Measurements from ENCODE around the gene OTOA. TPM values are rescaled to one million over a fixed set of nuclear protein-coding genes. Genes with fewer than 3 reads are reported as not detected.

The OTOA gene
- total and polyA plus RNA-seq, 2 donors (not counting 3 experiments of a cell fraction or from before 2014, with no cell fraction given) = 0.22 TPM; not detected in 1

DNA sequence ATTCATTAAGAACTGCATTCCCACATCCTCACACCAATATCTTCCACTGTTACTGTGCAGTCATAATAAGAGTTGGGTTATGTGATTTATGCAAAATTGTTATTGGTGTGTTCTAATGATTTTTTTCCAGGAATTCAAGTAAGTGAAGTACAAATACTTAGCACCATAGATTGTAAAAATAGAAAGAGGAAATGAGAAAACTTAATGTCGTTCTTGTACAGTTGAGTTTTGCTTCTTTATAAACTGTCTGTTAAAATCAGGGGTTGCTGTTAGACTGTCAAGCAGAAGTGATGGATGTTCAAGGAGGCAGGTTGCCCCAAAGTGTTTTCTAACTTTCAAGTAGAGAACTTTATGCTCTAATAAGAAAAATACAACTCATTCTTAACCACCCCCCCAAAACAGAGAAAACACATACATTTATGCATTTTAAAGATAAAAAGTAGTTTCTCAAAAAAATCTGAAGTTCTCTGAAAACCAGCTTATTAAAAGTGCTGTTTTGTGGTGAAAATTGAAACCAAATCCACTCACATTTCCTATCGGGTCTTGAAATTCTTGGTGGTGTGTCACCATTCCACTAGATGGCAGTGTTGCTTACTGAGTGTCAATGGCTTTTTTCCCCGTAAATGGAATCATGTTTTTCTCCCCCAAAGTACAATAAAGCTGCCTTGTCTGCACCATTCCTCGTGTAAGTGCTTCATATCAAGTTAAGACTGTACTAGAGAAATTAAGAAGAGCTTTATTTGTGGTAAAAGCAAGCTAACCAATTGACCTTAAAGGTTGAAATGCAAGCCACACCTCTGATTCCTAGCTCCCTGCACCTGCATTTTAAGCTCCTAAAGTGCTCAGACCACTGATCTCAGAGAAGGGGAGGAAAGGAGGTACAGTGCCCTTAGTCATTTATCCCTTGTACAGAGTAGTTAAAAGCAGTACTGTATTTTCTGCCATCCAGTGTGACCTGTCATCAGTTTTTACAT, 6.7 kb upstream of the OTOA start:
- Histone ChIP-seq H3K9ac (replicated peaks; ENCODE audit: extremely low read depth, insufficient read depth, low read length) (no peak overlapping the region), H2AFZ (ENCODE audit: low read depth, low read length) (no peak overlapping the region), H3K27me3 (ENCODE audit: control insufficient read depth in 2 of 2, insufficient read depth in 2 of 2, low read length in 2 of 2) (no peaks in the 10 kb centered on the region), H3K9me3 (replicated peaks; ENCODE audit: control insufficient read depth, insufficient read depth, low read length) (no peaks in the 10 kb centered on the region), H3K27ac (ENCODE audit: insufficient read depth, low read depth, low read length) (no peak overlapping the region), H3K9me1 (replicated peaks; ENCODE audit: control insufficient read depth, extremely low read depth, insufficient read depth, low read length) (no peaks in the 10 kb centered on the region), H3K79me2 (ENCODE audit: control insufficient read depth, insufficient read depth, low read length) (no peaks in the 10 kb centered on the region), H3K4me2 (ENCODE audit: insufficient read depth, low read length) (no peak overlapping the region), H4K20me1 (replicated peaks; ENCODE audit: control insufficient read depth, extremely low read depth, insufficient read depth, low read length) (no peaks in the 10 kb centered on the region), H3K36me3 (ENCODE audit: control insufficient read depth in 2 of 2, extremely low read depth in 1 of 2, insufficient read depth in 2 of 2, low read length in 2 of 2) (peaks cover 2% of the 10 kb centered on the region in 2 experiments), H3K4me3 (replicated peaks in 1 of 3; ENCODE audit: insufficient read depth in 1 of 3, low read depth in 1 of 3, low read length in 3 of 3) (no peak overlapping the region), H3K4me1 (ENCODE audit: control insufficient read depth, extremely low read depth, insufficient read depth, low read length) (peaks cover 6% of the 10 kb centered on the region)
- peak; percentile 69 to 71 for TF ChIP-seq CTCF (IDR thresholded peaks at IDR 0.05; ENCODE audit: extremely low read depth in 1 of 2, insufficient read depth in 1 of 2, low read depth in 1 of 2, low read length in 2 of 2)
- TF ChIP-seq GATA2 (IDR thresholded peaks at IDR 0.05; ENCODE audit: insufficient read depth, insufficient read length, low read depth, low read length) = no peak
- no peak for TF ChIP-seq MYC (IDR thresholded peaks at IDR 0.05; ENCODE audit: low read depth, low read length)
- no peak for TF ChIP-seq FOS (IDR thresholded peaks at IDR 0.05; ENCODE audit: borderline replicate concordance, insufficient read depth, low read length)
- peak; percentile 63 for DNase-seq (ENCODE audit: low read depth, low spot score)
- peak; percentile 77 for FAIRE-seq
- BruUV-seq (replicated peaks) = no TSS peak
- ChIA-PET POLR2A (no interaction called here), CTCF (interaction anchor here (0.6 to 1.6 kb wide), 45 partner anchors 8 to 532 kb away, joined by 3 to 32 read pairs (median 5); no protein-coding TSS in a partner anchor)
- intact Hi-C loops (cut with micrococcal nuclease) = loop anchor here (1.0 kb wide), 2 partner anchors 51 to 73 kb away; no protein-coding TSS in a partner anchor
- dilution Hi-C loops (cut with MboI; ENCODE audit: extremely low pct_ligation_motif_present, low sequenced_read_pairs) = no loop called here

Data from endothelial cell of umbilical vein (primary cell).